HG02943 (cell line): ENCODE data around the gene SP5.
"Not testable (repeated sequence)": the region's sequence is repeated elsewhere in the genome, so short reads cannot be mapped to it uniquely, and the experiment has no call there.

ENCODE experiments used
- ATAC-seq: cut with Tn5 transposase; IDR thresholded peaks from one replicate; pipeline ENCODE4 v1.9.1; 2021; ENCODE audit warnings: mild to moderate bottlenecking, low read depth, moderate library complexity; ENCODE audit not compliant: unreplicated experiment

SP5 gene

GRCh38 chr2:170710609-170710979 is 4.5 kb upstream of the SP5 start:
- no peak for ATAC-seq

- no peak for ATAC-seq
Observed at GRCh38 chr2:170711196-170711773, 3.9 kb upstream of the SP5 start.

DNA sequence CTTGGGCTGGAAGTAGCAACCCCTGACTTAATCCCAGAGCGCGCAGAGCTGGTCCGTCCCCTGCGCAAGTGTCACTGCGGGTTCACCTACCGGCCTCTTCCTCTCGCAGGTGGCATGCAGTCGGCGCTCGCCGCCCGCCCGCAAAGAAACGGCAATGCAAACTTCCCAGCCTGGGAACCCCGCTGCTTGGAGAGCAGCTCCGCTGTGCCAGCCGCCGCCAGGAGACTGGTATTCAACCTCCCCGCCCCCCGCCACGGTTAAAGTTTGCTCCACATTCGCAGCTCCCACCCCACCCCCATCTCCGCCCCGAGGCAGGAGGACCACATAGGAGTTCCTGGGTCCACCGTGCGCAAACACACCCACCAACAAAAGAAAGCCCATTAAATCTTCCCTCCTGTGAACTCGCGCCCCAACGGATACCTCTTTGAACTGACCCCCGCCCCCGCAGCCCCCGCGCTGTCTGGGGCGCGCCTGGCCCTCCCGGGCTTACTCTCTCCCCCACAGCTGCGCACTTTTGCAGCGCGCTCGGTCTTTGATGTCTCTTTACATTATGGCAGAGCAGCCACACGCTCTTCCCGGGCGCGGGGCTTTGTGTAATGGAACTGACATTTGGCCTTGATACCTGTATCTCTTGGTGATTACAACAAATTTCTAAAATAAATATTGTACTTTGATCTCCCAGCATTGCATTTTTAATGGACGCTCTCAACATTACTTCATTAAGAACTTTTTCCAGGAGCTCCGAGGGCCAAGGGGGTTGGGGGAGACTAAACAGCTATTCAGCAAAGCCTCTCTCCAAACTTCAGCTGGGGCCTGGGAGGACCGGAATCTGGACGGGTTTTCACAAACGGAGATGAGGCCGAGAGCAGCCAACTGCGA is 3.1 kb upstream of the SP5 start:
- no peak for ATAC-seq

DNA sequence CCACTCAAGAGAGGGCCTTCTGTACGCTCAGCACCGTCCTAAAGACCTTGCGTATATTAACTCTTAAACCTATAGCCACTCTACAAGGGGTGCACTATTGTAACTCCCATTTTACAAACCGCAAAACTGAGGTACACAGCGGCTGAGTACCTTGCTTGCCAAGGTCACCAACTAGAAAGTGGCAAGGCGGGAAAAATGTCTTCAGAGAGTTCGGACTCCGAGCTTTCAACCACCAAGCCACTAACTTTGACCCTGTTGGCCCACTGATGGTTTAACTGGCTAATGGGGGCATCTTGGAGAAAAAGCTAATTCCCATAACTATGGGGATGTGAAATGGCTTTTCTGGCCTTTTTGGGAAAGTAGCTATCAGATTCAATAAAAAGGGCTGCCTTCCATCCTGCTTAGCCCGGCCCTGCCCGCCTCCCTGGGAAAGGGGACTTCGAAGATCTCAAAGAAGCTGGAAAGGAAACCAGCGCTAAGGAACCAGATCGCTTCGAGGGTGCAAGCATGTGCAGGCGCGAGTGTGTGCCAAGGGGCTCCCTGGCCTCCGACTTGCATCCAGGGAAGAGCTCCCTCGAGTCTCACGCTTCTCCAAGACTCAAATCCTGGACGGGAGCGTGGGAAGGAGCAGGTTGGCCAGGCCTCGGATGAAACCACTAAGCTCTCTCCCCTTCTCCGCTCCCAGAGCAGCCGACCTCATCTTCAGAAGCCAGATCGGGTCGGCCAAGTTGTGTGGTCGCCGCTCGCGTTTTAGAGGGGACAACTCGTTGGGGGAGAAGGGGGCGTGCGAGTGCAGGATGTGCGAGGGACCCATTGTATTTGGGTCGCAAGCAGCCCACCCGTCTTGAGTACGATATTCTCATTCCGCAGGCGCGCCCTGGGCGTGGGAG is 2.2 kb upstream of the SP5 start:
- ATAC-seq, result no peak

DNA sequence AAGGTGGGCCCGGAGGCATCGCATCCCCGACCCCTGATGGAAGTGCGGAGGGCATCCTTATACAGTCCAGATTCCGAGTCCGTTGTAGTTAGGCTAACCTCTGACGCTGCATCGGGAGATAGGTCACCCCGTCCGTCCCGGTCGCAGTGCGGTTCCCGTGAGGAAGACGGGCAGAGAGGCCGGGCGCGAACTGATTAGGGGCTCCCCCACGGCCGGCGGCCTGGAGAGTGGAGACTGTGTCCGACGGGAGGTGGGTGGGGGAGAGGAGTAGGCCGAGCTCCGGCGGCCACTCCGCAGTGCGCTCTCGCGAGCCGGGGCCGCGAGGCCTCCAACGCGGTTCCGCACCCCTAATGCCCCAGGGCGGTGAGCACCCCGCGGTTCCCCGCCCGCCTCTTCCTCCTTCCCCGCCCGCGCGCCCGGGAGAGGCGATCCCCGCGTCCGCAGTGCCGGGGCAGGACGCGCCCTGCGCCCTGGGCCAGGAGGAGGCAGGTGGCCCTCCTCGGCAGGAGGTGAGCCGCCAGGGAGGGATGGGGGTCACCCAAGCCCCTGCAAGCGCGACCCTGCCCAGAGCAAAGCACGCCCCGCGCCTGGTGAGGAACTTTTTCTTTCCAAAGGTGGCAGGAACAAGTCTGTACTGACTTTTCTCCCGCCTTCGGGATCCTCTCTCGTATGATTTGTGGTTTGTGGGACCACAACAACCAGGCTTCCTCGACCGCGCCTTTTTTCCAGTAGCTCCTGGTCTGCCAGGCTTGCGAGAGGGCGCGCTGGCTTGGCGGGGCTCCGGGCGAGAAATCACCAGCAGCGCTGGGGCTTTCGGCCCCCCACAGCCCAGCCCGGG is 1.4 kb upstream of the SP5 start:
- no peak for ATAC-seq

DNA sequence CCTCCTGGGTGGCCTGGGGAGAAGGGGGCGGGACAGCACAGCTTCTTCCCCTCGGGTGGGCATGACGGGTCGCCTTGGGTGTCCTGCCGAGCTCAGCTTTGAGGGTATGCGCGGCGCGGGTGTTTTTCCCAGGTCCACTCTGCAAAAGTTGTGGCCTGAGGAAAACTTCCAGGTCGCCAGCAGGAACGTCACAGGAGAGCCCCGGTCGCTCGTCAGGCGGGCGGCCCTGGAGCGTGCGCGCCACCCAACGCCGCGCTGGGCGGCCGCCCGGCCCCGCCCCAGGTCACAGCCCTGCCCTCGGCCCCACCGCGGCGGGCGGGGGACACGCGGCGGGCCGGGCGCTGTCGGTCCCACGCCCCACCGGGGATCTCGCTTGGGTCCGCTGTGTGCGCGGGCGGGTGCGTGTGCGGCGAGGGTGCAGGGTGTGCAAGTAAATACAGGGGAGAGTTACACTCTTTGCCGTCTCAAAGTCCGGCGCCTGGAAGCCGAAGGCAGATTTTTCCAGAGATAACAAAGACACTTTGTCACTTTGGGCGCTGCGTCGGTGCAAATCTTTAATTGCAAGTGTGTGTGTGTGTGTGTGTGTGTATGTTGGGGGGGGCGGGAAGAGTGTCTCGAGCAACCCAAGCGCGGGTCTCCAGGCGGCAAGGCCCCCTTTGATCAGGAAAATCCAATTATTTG is 616 bp upstream of the SP5 start:
- ATAC-seq, result no peak

DNA sequence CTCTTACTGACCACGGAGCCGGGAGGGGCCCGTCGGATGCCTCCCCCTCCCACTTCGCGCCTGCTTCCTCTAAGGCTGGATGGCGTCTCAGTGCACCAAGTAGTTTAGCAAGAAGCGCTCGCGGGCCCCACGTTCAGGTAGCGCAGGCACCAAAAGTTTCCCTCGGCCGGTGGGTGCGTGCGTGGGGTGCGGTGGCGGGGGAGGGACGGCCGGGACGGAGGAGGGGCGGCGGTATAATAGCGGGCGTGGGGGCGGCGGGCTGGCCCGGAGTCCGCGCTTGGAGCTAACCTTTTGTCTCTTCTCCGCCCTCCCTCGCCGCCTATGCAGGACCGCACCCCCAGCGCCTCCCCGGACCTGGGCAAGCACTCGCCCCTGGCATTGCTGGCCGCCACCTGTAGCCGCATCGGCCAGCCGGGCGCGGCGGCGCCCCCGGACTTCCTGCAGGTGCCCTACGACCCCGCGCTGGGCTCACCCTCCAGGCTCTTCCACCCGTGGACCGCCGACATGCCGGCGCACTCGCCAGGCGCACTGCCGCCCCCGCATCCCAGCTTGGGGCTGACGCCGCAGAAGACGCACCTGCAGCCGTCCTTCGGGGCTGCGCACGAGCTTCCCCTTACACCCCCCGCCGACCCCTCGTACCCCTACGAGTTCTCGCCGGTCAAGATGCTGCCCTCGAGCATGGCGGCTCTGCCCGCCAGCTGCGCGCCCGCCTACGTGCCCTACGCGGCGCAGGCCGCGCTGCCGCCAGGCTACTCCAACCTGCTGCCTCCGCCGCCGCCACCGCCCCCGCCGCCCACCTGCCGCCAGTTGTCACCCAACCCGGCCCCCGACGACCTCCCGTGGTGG is 1.0 kb downstream of the SP5 start:
- no peak for ATAC-seq

- ATAC-seq, result no peak
Observed at GRCh38 chr2:170716851-170717598, 1.9 kb downstream of the SP5 start.

- ATAC-seq, result no peak
Observed at GRCh38 chr2:170717599-170717963, 2.4 kb downstream of the SP5 start.

GRCh38 chr2:170717991-170718589 is 3.0 kb downstream of the SP5 start:
- no peak for ATAC-seq

DNA sequence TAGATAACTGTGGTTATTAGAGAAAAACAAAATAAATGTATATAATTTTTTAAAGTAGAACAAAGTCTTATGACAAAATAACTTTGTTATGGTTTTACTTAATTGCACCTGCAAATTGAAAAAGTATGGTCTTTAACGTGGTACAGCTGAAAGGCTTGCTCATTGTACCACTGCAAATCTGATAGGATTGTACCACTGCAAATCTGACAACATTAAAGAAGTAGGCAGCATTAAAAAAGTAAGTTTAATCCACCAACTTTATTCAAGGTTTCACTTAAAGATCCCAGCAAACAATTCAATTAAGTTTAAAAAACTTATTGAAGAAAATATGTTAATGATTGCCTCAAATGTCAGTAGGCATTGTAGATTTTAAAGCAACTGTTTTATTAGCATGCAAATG is 4.7 kb downstream of the SP5 start:
- no peak for ATAC-seq

- no peak for ATAC-seq
Observed at GRCh38 chr2:170721678-170722077, 6.5 kb downstream of the SP5 start.

DNA sequence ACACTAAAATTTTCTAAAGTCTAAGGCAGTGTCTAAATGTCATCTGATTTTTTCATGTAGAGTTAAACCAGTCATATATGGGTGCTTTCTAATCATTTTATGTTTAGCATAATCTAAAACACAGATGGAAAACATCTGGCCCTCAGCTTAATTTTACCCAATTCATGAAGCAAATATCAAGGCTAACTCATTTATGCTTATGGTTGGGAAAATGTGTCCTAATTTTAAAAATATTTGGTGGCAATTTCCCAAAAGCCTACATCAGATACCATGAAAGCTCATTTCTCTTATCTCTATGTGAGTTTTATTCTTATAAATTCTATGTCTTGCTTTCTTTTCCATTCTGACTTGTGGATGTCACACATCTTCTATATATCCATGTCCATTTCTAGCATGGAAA is 7.2 kb downstream of the SP5 start:
- no peak for ATAC-seq

DNA sequence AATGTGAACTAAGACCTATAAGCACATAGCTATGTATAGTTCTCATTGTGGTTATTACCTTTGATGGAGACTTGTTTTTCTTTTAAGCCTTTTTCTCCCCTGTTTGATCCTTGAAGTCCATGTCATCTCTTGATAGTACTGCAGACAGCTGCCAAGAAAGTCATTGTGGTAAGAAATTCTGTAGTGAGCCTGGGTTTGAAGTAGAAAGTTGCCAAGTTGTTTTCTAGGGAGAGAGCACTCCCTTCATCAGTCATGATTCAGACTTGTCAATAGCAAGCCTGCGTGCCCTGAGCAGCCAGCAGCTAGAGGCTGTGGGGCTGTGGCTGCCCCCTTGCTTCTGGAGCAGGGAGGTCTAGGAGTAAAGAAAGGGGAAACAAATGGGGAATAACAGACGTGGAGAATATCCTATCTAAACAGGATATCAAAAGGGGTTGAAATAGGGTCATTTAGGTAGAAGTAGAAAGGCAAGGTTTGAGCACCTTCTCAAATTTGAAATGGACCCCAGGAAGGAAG is 8.4 kb downstream of the SP5 start:
- ATAC-seq, result no peak

DNA sequence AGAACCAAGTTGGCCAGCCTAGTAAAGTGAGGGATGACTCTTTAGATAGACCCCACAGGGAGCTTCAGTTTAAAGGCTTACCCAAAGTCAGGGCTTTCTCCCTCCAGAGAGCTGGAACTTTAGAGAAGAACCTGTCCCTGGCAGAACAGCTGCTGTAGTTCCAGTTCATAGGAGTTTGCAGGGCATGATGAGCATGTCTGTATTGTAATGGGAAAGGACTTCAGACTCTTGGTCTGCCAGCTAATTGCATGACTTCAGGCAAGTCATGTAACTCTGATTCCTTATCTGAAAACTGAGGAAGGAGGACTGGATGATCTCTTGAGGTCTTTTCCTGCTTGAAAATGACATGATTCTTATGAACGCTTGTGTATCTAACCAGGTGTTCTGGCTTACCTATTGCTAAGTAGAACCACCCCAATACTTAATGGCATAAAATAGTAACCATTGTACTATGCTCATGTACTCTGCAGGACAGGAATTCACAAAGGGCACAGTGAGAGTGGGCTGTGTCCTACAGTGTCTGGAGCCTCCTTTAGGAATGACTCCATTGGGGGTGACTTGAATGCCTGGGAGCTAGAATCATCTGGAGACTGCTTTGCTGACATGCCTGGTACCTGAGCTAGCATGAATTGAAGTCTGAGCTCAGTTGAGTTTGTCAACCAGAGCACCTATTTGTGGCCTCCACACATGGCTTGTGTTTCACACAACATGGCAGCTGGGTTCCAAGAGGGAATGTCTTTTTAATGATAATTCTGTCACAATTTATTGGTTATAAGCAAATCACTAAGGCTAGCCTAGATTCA is 18.9 kb downstream of the SP5 start:
- no peak for ATAC-seq

DNA sequence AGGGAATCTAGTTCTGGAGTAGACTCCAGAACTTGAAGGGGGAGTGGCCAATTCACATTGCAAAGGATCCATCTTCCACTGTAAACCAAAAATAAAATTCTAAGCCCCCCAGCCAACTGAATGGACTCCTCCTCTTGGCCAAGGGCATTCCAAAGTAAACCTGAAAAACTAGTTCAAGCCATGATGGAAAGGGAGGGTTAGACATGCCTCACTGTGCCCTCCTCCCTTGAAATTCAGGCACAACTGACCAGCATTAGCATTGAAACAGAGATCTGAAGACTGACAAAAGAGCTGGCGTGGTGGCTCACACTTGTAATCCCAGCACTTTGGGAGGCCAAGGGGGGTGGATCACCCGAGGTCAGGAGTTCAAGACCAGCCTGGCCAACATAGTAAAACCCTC is 19.5 kb downstream of the SP5 start:
- ATAC-seq, result not testable (repeated sequence)

- ATAC-seq, result no peak
Observed at GRCh38 chr2:170736628-170737027, 21.5 kb downstream of the SP5 start.
